ENCODE results near the gene MRPL4. TPM values are rescaled to one million over a fixed set of nuclear protein-coding genes. Genes with fewer than 3 reads are reported as not detected.
A peak's percentile ranks its signal among the peaks of the same experiment; 100 is the strongest.

MRPL4 gene
- total and polyA plus RNA-seq, 10 of the 15 experiments (the other 5 are each of a cell fraction or from before 2014, with no cell fraction given): 0.79 to 221 (median 112) TPM

GRCh38 chr19:10289836-10290356, 37.9 kb downstream of the MRPL4 start, which contains the start of gene ICAM5:
TSS of gene ICAM5 (plus strand) at chr19:10289952. CDS start at chr19:10290044, 92 bp downstream.
- Histone ChIP-seq H3K9ac (ENCODE audit: control insufficient read depth, insufficient read depth, low read length) (peak within 1 kb of the TSS; percentile 49; the same call in 1 of the 2 replicates), H3K79me2 (ENCODE audit: control insufficient read depth, insufficient read depth, low read length) (no peaks in the 10 kb centered on the region), H3K27ac (ENCODE audit: control insufficient read depth, insufficient read depth) (peak within 1 kb of the TSS; percentile 24; the same call in 1 of the 2 replicates), H3K36me3 (ENCODE audit: control insufficient read depth in 2 of 2, insufficient read depth in 2 of 2, low read length in 1 of 2) (peaks cover 9 to 13% of the 10 kb centered on the region in 2 experiments; a peak in 3 of 4 replicates), H3K27me3 (replicated peaks in 1 of 2; ENCODE audit: control insufficient read depth in 2 of 2, insufficient read depth in 2 of 2, low read length in 1 of 2) (peaks cover 3 to 16% of the 10 kb centered on the region in 2 experiments), H3K4me3 (peak within 1 kb of the TSS; percentile 77), H3K4me1 (ENCODE audit: control insufficient read depth, insufficient read depth, low read length) (peaks cover 65% of the 10 kb centered on the region), H4K20me1 (ENCODE audit: control insufficient read depth, insufficient read depth) (peaks cover 9% of the 10 kb centered on the region; the same call in 1 of the 2 replicates), H3K4me2 (ENCODE audit: control insufficient read depth, insufficient read depth) (peak within 1 kb of the TSS; percentile 98), H2AFZ (ENCODE audit: control insufficient read depth, low read depth, low read length) (peak within 1 kb of the TSS; percentile 94), H3K9me3 (replicated peaks; ENCODE audit: control insufficient read depth, insufficient read depth, low read length) (no peaks in the 10 kb centered on the region; the same call in 2 of the 3 replicates)
- CTCF ChIA-PET: interaction anchor here (0.6 to 5.9 kb wide), 15 partner anchors 9 to 279 kb away, joined by 3 to 72 read pairs (median 4); partner anchors contain the start of gene ICAM1
- POLR2A ChIA-PET: interaction anchor here (0.5 to 5.5 kb wide), 19 partner anchors 9 to 369 kb away, joined by 3 to 69 read pairs (median 6); partner anchors contain the start of genes CDC37, CDKN2D, FDX2 and ICAM1
- no TSS peak for BruUV-seq (replicated peaks)
- TF ChIP-seq GATAD2B (conservative IDR thresholded peaks at IDR 0.05; ENCODE audit: low read depth) (0 out of 2 replicates have a peak, but pooled peaks have one; percentile 32), JUND (IDR thresholded peaks at IDR 0.05; ENCODE audit: low read depth, low read length) (no peak), PBX3 (IDR thresholded peaks at IDR 0.05; ENCODE audit: insufficient replicate concordance, low read depth, low read length) (no peak), EGR1 (IDR thresholded peaks at IDR 0.05; ENCODE audit: borderline replicate concordance in 1 of 2, low read depth in 2 of 2, low read length in 2 of 2) (0 out of 3 replicates have a peak, but pooled peaks of 1 of the 2 experiments have one; percentile 5)
- in situ Hi-C loops (cut with MboI): no loop called here
- RAD21 ChIA-PET (ENCODE audit: unreplicated experiment): interaction anchor here (0.7 to 5.4 kb wide), 17 partner anchors 9 to 193 kb away, joined by 3 to 119 read pairs (median 4); partner anchors contain the start of genes ICAM1, MRPL4, RAVER1 and TYK2
- DNase-seq (ENCODE audit: low read depth, low spot score) (no peak), ATAC-seq (peak; percentile 5; the same call in 2 of the 3 replicates), FAIRE-seq (no peak)
- intact Hi-C loops (cut with micrococcal nuclease; ENCODE audit: unreplicated experiment): no loop called here
- WGBS (ENCODE audit: insufficient coverage, insufficient replicate concordance, low lambda C conversion rate, missing lambda C conversion rate): under 1% methylated on average over 27 of the region's 45 CpGs
- SMC1A ChIA-PET (ENCODE audit: uncharacterized antibody, unreplicated experiment): interaction anchor here (0.6 to 2.2 kb wide), 16 partner anchors 9 to 99 kb away, joined by 3 to 27 read pairs (median 4); partner anchors contain the start of genes ICAM1 and TYK2

All from GM12878 (cell line).